ENCODE results near the gene KCNQ1OT1.

- TF ChIP-seq CTCF (IDR thresholded peaks at IDR 0.05; ENCODE audit: low read length) (no peak), EZH2 (optimal IDR thresholded peaks at IDR 0.05; ENCODE audit: low read depth, low read length) (no peak)
These were observed 37.4 kb upstream of the KCNQ1OT1 start for GRCh38 chr11:2737226-2737590.
